HFFc6 (cell line): Measurements from ENCODE around the gene SH2D1B. TPM values are rescaled to one million over a fixed set of nuclear protein-coding genes. Genes with fewer than 3 reads are reported as not detected.
"Not testable (repeated sequence)": the region's sequence is repeated elsewhere in the genome, so short reads cannot be mapped to it uniquely, and the experiment has no call there.

ENCODE experiments used
- DNase-seq: peaks from one replicate; pipeline ENCODE4 v3.0.0-alpha.2; 2018
- H3K27ac Mint-ChIP-seq: 2 replicates; pipeline ENCODE4 v1.8.0; 2020; ENCODE audit warnings: mild to moderate bottlenecking, mixed read lengths
- H3K27me3 Mint-ChIP-seq: 2 replicates; pipeline ENCODE4 v1.8.0; 2021; ENCODE audit warnings: mild to moderate bottlenecking, moderate library complexity, mixed read lengths; ENCODE audit not compliant: insufficient read depth
- H3K36me3 Mint-ChIP-seq: 2 replicates; pipeline ENCODE4 v1.8.0; 2021; ENCODE audit warnings: low read depth, mixed read lengths
- H3K4me1 Mint-ChIP-seq: 2 replicates; pipeline ENCODE4 v1.8.0; 2020; ENCODE audit warnings: low read depth, mixed read lengths
- H3K4me3 Mint-ChIP-seq: 2 replicates; pipeline ENCODE4 v1.8.0; 2020; ENCODE audit warnings: mild to moderate bottlenecking, moderate library complexity, mixed read lengths
- H3K9me3 Mint-ChIP-seq: 2 replicates; pipeline ENCODE4 v1.8.0; 2020; ENCODE audit warnings: mild to moderate bottlenecking, mixed read lengths
- CTCF ChIP-seq: fragments of 200-600 bp; sonication (generic); IDR thresholded peaks from 2 replicates; pipeline ENCODE4 v1.5.0; 2021; ENCODE audit warnings: antibody characterized with exemption, mild to moderate bottlenecking
- total RNA-seq, 6 experiments: library from RNA; stranded (reverse); fragmentation: NEBNext Ultra II Directional; extraction: Animal tissue kit (Norgen Biotek cat#: 25700); gene quantifications; 2 replicates in 1 of 6; 3 replicates in 5 of 6; pipeline ENCODE4 v1.2.3, GENCODE V29; 2021

The SH2D1B gene
- total RNA-seq, 6 experiments from 2014 or later = not detected

DNA sequence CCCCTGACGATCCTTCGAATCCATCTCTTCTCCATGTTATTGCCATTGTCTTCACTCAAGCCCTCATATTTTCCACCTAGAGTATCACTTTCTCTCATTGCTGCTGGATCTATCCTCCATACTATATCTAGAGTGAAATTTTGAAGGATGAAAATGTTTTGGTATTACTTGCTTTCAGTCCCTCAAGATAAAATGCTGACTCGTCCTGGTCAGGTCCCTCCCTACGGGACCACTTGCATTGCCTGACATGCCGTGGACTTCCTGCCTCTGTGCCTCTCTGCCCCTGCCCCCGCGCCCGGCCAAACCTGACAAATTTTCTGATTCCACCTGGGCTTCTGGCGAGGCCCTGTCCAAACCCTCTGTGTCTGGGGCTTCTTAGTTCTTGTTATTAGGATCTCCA lies 58.9 kb downstream of the SH2D1B start:
- no peak for TF ChIP-seq CTCF
- no peak overlapping the region for H3K27ac Mint-ChIP-seq
- no peak overlapping the region for H3K4me3 Mint-ChIP-seq
- peaks cover 3% of the 10 kb centered on the region for H3K27me3 Mint-ChIP-seq
- no peaks in the 10 kb centered on the region for H3K36me3 Mint-ChIP-seq
- no peaks in the 10 kb centered on the region for H3K9me3 Mint-ChIP-seq
- peaks cover 21% of the 10 kb centered on the region for H3K4me1 Mint-ChIP-seq
- DNase-seq = no peak

- not testable (repeated sequence) for H3K36me3 Mint-ChIP-seq, H3K27ac Mint-ChIP-seq, H3K4me3 Mint-ChIP-seq, DNase-seq, H3K9me3 Mint-ChIP-seq, H3K27me3 Mint-ChIP-seq
- peaks cover 24% of the 10 kb centered on the region for H3K4me1 Mint-ChIP-seq
Measured at GRCh38 chr1:162351874-162352273, 60.1 kb downstream of the SH2D1B start.

- Mint-ChIP-seq H3K36me3 (no peaks in the 10 kb centered on the region), H3K27me3 (peaks cover 5% of the 10 kb centered on the region), H3K4me1 (peaks cover 25% of the 10 kb centered on the region), H3K27ac (no peak overlapping the region), H3K4me3 (no peak overlapping the region), H3K9me3 (no peaks in the 10 kb centered on the region)
- no peak for DNase-seq
- no peak for TF ChIP-seq CTCF
Measured at GRCh38 chr1:162351246-162351842, 60.6 kb downstream of the SH2D1B start.

- TF ChIP-seq CTCF = no peak
- Mint-ChIP-seq H3K27ac (peak overlapping the region; percentile 88), H3K4me1 (peaks cover 25% of the 10 kb centered on the region), H3K9me3 (no peaks in the 10 kb centered on the region), H3K4me3 (peak overlapping the region; percentile 77), H3K36me3 (no peaks in the 10 kb centered on the region), H3K27me3 (peaks cover 3% of the 10 kb centered on the region)
- DNase-seq = peak; percentile 83
Measured at GRCh38 chr1:162349635-162350330, 62.2 kb downstream of the SH2D1B start.

GRCh38 chr1:162347281-162347680 lies 64.7 kb downstream of the SH2D1B start:
- H3K4me3 Mint-ChIP-seq = no peak overlapping the region

More at GRCh38 chr1:162347281-162347680, 64.7 kb downstream of the SH2D1B start:
- no peak for DNase-seq
- H3K36me3 Mint-ChIP-seq = no peaks in the 10 kb centered on the region
- no peaks in the 10 kb centered on the region for H3K9me3 Mint-ChIP-seq
- peaks cover 8% of the 10 kb centered on the region for H3K27me3 Mint-ChIP-seq
- peaks cover 25% of the 10 kb centered on the region for H3K4me1 Mint-ChIP-seq
- TF ChIP-seq CTCF = no peak
- H3K27ac Mint-ChIP-seq = no peak overlapping the region

Other genes with a start within 250 kb of the SH2D1B start
- gene SPATA46, start 35.3 kb downstream of the SH2D1B start, total RNA-seq = not detected
- gene C1orf226, start 30.4 kb downstream of the SH2D1B start, total RNA-seq = under 1 TPM; 0.09 to 0.43 (median 0.20) TPM
- 100 to 1,000 TPM in 4 of 6 experiments, 10 to 100 TPM in 2; 97.6 to 121 (median 105) TPM for gene UHMK1, start 85.7 kb upstream of the SH2D1B start, total RNA-seq
- gene UAP1, start 149.6 kb upstream of the SH2D1B start, total RNA-seq = 100 to 1,000 TPM; 105 to 192 (median 117) TPM
- gene DDR2, start 220.3 kb upstream of the SH2D1B start, total RNA-seq = 100 to 1,000 TPM; 154 to 218 (median 187) TPM